Measurements from ENCODE around the gene CHD6.

The CHD6 gene

DNA sequence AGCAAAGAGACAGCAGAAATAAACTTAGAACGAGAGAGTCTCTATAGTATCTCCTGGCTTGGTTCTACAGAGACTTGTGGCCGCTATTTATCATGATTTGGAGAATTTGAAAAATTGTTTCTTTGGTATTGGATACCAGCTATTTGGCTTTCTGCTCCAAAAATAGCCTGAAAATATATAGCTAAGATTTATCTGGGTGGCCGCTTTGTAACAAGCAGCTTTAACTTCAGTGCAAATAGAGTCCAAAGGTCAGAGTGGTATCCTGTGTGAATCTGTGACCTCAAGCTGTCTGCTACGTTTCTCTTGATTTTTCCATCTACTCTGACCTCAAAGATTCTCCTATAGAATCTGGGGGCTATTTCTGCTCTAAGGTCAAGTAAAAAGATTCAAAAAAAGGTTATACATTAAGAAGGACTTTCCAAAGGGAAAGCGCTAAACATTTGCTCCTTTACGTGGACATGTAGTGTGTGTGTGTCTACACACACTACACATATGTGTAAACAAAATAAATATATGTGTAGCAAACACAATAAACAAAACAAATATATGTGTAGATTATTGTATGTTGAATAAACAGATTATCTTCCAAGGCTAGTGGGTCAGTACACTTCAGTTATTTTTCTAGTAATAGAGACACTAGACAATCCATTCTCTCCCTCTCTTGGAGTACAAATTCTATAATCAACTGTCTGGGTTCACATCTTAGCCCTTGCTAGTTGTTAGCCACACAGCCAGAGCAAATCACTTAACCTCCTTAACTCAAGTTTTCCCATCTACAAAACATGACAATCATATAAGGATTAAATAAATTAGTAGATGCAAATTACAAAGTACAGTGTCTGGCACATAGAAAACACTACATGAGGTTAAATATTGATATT, 40.8 kb downstream of the CHD6 start:
- DNase-seq = no peak

DNA sequence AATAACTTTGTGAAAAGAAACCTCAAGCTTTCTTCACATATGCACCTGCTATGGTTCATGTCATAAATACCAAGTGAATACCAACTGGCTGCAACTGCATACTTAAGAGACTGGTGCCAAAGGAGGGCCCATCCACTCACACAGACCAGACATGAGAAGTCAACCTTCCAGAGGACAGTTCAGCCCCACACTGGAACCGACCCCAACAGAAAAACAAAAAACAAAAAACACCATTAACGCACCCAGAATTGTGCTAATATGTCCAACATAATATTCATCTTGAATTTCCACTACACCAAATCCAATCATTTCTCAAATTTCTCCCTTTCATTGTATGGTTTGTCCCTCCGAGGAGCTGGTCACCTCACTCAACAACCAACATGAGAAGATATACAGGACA, 42.8 kb downstream of the CHD6 start:
- DNase-seq = no peak

DNA sequence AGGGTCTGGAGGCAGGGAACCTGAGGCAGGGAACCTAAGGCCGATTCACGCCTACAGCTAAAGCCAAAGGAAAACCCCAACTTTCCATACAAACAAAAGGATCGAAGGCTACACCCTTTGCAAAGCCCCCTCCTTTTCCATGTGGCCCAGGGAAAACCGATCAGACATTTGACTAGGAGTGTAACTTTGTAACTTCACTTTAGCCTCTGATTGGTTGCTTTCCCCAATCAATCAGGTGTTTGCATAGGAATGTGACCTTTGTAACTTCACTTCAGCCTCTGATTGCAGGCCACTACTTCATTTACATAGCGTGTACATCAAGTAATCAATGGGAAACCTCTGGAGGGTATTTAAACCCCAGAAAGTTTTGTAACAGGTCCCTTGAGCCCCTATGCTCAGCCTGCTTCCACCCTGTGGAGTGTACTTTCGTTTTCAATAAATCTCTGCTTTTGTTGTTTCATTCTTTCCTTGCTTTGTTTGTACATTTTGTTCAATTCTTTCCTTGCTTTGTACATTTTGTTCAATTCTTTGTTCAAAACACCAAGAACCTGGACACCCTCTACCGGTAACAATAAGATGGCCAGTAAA, 43.3 kb downstream of the CHD6 start:
- no peak for DNase-seq

DNA sequence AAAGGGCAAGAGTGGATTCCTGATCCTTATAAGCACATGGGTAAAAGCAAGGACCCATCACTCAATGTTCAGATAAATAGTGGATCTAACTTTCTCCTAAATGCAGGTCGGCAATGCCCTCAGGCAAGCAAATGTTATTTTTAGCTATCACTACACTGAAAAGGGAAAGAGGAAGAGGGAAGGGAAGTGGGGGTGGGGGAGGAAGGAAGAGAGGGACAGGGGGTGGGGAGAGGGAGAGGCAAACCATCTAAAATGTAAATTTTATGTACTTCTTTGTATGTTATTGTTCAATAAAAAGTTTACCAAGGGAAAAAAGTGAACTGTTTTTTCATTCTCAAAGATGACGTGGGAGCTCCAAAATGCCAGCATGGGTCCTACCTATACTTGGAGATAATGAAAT, 44.2 kb downstream of the CHD6 start:
- DNase-seq = no peak

DNA sequence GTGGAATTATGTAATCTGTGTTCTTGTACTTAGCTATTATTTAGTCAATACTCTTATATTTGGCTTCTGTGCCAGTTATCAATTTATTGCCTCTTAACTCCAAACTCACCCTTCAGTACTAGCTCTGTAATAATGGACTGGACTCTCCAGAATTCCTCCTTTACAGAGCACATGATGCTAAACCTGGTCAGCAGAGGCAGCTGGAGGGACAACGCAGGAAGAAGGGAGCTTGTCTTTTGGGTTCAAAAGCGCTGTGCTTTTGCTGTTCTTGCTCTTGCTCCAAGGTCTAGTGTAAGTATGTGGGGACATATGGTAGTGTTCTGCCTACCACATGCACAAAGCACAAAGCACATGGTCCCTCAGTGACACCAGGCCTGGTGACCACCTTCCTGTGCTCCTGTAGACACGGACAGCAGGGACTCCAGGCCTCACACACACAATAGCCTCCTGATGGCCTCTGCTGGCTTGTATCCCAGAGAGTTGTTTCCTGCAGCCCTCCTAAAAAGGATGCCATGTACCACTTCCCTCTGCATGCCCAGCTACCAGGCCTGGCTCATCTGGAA, 46.1 kb downstream of the CHD6 start:
- peak; percentile 10 to 60 for DNase-seq

DNA sequence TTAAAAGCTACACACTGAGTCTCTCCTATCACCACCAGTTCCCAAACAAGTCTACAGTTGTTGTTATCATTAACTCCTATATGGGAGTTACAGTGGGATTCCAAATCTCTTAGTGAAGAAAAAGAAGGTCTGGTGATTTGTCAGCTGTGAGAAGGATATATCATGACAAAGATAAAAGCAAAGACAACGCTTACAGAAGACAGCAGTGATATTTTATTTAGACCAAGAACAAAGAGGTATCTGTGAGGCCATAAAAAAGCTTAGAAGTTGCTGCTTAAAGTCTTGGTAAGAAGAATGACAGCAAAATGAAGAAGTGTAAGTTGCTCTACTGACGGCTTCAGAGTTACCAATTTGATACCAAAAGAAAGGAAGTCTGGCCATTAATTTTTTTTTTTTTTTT, 47.2 kb downstream of the CHD6 start:
- no peak for DNase-seq

DNA sequence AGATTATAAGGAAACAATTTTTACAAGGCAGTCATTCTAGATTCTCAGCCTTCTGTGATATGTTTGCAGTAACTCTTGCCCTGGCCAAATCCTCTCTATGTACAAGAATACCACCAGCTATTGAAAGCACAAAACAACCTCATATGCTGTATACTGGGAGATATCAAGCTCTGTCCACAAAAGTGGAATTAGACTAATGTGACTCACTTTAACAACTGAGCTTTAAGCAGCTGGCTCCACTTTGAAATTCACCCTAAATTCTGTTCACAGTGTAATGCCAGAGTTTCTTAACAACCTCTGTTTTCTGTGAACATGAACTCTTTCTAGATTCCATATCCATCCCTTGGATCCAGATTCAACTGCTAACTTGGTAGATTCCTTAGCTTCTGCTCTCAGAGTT, 47.6 kb downstream of the CHD6 start:
- DNase-seq = no peak

DNA sequence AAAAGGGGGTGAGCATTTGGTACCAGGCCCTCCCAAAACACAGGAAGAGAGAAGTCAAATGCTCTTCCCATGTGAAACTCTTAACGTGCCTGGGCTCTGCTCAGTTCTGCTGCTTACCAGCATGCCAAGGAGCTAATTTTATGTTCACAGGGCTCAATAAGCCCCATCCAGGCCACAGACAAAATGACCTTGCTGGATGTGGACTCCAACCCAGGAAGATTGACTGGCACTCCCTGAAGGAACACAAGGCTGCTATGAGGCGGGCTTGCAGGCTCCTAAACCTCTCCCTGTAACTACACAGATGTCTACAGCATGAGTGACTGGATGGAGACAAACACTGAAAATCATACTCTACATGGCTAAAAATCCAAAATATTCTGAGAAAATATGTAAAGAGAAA, 50.6 kb downstream of the CHD6 start:
- DNase-seq = no peak

DNA sequence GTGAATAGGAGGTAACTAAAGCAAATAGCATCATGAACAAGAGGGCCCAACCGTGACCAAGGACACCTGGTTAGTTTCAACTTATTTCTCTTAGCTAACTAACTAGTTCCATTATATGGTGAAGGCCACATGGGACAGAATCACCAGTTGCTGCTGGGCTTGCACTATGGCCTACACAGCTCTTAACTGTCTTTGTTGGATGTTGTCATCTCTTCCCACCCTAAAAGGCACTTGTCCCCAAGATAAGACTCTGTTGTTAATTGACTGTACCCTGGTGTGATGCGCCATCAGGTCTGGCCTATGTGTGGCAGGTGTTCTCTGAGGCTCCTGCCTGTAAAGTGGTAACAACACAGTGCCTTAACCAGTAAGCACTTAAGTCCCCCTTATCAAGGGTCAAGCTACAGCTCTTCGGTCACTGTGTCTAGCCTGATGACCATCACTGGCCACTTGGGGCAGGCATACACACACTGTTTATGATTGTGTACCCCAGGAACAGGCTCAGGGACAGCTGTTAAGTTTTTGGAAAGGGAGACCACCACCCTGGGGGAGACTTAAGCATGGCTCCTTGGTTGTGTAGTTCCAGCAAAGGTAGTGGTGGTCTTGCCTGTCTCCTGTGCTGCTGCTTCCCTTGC, 51.2 kb downstream of the CHD6 start:
- no peak for DNase-seq

DNA sequence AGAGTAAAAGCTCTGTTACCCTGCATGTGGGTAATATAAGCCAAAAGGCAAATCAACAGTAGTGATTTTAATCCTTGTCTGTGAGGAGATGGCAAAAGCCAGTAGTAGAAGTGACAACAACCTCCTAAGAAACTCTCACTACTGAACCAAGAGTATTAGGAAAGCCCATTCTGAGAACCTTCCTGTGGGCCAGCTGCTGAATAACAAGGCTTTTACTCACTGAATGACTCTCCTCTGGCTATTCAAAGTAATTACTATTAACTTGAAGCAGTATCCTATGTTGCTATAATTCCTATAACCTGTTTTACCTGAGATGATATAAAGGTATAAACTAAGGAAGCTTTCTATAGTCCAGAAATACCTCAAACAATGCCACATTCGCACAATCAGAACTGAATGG, 55.1 kb downstream of the CHD6 start:
- no peak for DNase-seq

DNA sequence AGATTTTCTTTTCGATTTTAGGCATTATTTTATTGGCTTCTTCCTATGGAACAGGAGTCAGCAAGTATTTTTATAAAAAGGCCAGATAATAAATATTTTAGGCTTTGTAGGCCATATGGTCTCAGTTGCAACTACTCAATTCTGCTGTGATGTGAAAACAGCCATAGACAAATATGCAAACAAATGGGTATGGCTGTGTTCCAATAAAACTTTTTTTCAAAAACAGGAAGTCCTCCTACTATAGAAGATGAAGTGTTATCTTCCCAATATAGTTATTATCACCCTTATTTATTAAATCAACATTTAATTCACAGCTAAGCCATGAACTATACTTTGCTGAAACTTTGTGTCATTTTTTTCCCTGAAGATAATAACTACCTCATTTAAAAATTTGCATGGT, 57.2 kb downstream of the CHD6 start:
- no peak for DNase-seq

DNA sequence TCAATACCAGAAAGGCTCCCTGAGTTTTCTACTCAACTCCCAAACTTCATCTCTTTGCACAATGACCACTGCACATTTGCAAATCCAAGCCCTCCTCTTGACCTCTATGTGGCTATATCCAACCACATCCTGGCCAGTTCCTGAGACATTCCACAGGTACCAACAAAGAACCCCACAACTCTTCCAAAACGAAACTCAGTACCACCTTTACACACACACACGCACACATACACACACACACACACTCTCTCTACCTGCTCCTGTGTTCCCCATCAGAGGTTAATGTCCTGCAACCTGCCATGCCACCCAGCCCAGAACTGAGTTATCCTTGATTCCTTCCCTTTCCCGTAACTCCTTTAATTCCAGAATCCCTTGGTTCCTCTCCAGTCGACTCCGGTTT, 58.5 kb downstream of the CHD6 start:
- DNase-seq = no peak

DNA sequence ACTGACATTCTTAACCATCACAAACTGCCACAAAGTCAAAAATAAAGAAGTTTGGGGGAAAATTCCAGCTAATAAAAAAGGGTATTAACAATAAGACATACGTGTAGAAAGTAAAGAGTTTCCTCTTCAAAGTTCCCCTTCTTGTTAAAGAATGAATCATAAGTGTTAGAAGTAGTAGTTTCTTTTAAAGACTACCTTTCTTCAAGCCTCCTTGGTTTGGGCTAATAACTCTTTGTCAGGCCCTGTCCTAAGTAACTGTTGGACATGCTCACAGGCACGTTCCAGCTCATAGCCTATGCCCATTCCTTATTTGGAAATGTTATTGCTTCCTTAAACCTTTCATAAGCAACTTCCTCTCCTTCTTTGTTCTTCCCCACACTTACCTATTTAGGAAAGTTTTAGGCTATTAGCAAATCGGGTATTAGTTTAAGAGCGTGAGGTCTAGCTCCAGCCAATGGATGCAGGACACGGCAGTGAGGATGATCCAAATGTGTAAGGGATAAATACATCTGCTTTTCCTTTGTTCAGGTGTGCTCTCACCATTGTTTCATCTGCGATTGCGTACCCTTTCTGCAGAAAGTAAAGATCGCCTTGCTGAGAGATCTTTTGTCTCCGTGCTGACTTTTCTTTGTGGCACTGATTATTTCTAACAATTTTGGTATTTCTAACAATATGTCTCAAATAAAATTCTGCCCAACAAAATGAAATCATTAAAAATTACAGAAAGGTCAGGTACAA, 64.9 kb downstream of the CHD6 start:
- no peak for DNase-seq

DNA sequence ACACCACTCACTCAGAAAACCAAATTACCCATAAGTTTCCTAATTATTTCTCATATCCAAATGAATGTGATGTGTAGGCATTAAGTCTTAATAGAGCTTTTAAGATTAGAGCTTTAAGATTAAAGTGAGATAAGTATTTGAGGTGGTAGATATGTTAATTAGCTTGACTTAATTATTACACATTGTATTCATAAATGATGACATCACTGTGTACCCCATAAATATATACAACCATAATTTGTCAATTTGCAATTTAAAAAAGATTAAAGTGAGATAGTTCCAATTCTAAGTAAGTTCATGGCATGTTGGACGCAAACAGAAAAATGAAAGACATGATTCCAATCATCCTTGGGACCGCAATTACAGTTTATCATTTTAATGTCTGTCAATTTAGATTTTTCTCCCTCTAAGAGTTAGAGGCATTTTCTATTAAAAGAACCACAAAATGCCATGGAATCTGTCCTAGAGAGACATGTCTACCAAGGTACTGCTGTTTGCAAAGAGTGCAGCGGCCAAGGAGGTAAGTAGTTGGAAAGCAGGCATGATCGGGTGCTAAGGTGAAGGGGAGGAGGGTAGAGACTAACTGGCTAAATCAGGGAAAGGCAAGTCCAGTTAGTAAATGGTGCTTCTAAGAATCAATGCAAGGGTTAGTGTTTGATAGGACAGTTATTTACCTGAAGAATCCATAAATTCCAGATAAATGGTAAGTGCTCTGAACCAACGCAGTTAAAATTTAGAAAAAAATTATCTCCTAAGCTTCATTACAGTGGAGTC, 65.7 kb downstream of the CHD6 start:
- no peak for DNase-seq

DNA sequence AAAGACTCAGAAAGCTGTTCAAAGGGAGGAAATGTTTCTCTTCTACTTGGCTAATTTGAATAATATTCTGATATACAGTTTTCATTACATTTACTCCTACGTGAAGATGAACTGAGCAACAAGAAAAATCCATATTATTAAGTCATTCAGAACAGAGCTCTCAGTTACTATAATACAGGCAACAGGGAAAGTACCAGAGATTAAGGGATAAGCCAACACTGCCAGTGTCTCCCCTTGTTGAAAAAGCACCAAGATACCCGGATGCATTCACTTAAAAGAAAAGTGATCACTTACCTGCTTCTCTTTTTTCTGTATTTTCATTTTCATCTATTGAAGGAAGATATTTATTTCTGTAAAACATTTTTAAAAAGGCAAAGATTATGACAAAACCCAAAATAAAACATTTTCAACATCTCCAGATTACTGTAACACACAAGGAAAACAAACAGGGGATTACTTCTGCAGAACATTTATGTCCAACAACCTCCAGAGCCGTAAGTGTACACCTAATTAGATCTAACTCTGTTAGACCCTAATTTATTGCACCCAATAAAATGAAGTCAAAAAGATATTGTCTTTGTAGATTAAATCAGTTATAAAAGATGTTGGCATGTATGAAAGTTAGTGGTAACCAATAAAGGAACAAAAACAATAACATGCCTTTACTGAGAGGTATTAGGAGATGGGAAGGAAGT, 67.0 kb downstream of the CHD6 start:
- DNase-seq = no peak

DNA sequence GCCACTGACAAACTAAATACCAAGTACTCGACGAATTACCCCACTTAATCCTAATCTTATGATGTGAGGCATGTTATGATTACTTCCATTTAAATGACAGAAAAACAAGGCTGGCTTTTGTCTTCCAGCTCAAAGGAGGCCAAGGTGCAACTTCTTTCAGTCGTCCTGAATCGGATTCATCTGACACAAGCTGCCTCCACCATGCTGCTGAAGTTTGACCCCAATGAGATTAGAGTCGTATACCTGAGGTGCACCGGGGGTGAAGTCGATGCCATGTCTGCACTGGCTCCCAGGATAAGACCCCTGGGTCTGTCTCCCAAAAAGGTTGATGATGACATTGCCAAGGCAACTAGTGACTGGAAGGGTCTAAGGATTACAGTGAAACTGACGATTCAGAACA, 71.0 kb downstream of the CHD6 start:
- DNase-seq = no peak

DNA sequence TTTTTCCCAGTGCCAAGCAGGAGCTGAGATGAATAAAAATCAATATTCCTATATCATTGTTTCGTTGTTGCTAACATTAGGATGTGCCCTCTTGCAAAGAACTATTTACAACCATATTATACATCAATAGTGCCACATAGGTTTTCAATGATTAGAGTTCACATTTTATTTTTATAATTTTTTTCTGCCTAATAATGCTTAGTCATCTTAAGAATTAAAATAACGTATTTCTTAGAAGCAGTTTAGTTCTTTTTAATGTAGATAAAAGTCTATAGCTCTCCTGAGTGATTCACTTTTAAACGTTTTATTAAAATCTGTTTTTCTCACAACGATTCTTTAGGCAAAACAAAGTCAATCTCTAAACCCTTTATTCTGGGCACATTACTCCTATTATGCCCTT, 71.6 kb downstream of the CHD6 start:
- no peak for DNase-seq

DNA sequence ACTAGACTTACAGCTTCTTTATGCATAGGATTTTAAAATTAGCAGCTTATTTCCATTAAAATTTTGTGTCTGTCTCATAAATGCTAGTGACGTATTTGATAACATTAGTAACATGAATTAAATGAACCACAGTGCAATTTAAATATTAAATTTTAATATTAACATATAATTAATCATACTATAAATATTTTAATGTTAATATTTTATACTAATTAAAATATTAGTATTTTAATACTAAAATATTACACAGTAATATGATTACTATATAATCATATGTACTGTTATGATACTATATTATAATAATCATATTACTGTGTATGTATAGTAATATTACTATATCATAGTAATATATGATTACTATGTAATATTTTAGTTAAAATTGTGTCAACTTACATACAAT, 73.7 kb downstream of the CHD6 start:
- DNase-seq = no peak

DNA sequence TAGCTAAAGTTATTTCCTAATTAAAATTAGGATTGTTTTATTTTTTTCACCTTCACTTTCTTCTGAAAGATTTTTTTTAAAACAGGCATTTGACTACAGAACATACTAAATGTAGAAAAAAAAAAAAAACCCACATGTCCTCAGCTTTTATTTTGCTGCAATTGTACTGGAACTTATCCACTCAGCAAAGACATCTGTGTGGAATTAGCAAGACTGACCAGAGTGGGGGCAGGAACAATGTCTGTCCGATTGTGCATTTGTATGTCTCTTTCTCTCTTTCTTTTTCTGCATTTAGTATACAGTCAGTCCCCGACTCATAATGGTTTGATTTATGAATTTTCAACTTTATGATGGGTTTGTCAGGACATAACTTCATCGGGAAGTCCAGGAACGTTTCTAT, 77.3 kb downstream of the CHD6 start:
- no peak for DNase-seq

DNA sequence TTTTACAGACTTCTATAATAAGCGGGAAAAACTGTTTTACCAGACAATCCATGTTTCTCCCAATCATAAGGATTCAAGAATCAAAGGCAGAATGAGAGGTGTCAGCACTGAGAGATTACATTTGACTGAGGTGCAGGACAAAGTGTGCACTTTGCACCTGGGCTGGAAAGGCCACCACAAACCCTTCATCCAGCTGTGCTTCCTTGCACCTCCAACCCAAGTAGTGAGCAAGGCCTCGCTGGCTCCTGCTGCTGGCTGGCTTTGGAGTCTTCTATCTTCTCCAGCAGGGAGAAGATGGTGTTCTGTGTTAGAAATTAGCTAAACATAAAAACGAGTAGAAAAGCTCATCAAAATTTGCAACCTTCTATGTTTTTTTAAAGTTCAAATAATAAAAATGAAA, 77.7 kb downstream of the CHD6 start:
- no peak for DNase-seq

DNA sequence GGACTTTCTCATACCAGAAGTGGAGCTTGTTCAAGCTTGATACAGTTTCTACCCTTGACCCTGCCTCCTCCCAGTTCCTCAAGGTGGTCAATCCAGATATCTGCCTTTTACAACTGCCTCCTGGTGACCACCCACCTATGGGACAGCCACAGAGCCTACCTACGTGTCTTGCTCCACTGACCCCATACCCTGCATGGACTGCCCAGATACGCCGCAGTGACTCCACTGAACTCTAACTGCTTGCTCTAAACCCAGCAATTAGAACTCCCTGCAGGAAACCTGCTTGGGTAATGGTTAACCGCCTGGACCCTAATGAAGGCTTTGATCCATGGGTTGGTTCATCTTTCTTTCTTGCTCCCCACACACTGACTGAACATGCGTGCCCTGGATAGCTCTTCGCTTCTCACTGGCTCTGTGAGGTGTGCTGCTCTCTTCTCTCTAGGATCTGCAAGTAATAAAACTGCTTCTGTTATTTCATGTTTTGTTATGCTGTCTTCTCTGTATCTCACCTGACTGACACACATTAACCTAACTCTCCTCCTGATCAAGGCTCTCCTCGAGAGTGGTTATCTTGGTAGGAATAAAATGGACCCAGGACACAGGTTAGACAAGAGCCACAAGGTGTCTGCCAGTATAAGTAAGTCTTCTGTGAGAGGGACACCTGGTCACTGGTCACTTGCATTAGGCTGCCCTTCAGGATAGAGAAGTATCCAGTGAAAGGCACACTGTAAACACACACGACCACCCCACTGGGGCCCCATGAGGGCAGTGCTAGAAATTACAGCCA, 79.2 kb downstream of the CHD6 start:
- no peak for DNase-seq

Data from NCI-H2081 (cell line).